Adipocyte (in vitro differentiated cells): ENCODE measurements around the gene FAM83E.

Experiments used
- DNase-seq: peaks from one replicate; pipeline ENCODE4 v3.0.0-alpha.2; 2015; ENCODE audit warnings: low read depth
- H3K27me3 ChIP-seq: replicated peaks from 2 replicates; pipeline ENCODE4 v1.7.0; 2013; ENCODE audit warnings: mild to moderate bottlenecking, low read length, moderate library complexity; ENCODE audit not compliant: control insufficient read depth, insufficient read depth
- H3K36me3 ChIP-seq: 2 replicates; pipeline ENCODE4 v1.7.0; 2013; ENCODE audit warnings: low read length, mild to moderate bottlenecking, moderate library complexity; ENCODE audit not compliant: control insufficient read depth, insufficient read depth, severe bottlenecking
- H3K4me1 ChIP-seq: 2 replicates; pipeline ENCODE4 v1.7.0; 2013; ENCODE audit warnings: mild to moderate bottlenecking, low read length, moderate library complexity; ENCODE audit not compliant: control insufficient read depth, insufficient read depth
- H3K4me3 ChIP-seq: 2 replicates; pipeline ENCODE4 v1.7.0; 2013; ENCODE audit warnings: mild to moderate bottlenecking, low read length, moderate library complexity
- H3K9ac ChIP-seq: 2 replicates; pipeline ENCODE4 v1.7.0; 2013; ENCODE audit warnings: mild to moderate bottlenecking, low read length, moderate library complexity
- H3K9me3 ChIP-seq: 2 replicates; pipeline ENCODE4 v1.7.0; 2013; ENCODE audit warnings: mild to moderate bottlenecking, low read length, moderate library complexity; ENCODE audit not compliant: control insufficient read depth

Gene FAM83E

GRCh38 chr19:48639483-48640375 lies 24.9 kb upstream of the FAM83E start:
- Histone ChIP-seq H3K27me3 (no peaks in the 10 kb centered on the region), H3K9ac (no peak overlapping the region), H3K4me1 (peaks cover 25% of the 10 kb centered on the region), H3K36me3 (no peaks in the 10 kb centered on the region), H3K4me3 (no peak overlapping the region), H3K9me3 (no peaks in the 10 kb centered on the region)
- DNase-seq, result no peak

GRCh38 chr19:48638831-48639381 lies 24.0 kb upstream of the FAM83E start:
- Histone ChIP-seq H3K27me3 (no peaks in the 10 kb centered on the region), H3K4me3 (peak overlapping the region; percentile 54), H3K9ac (peak overlapping the region; percentile 91), H3K4me1 (peaks cover 31% of the 10 kb centered on the region), H3K36me3 (no peaks in the 10 kb centered on the region), H3K9me3 (no peaks in the 10 kb centered on the region)
- no peak for DNase-seq

GRCh38 chr19:48637948-48638830 lies 23.3 kb upstream of the FAM83E start:
- peak; percentile 94 for DNase-seq
- Histone ChIP-seq H3K9me3 (no peaks in the 10 kb centered on the region), H3K4me1 (peaks cover 38% of the 10 kb centered on the region), H3K36me3 (no peaks in the 10 kb centered on the region), H3K27me3 (no peaks in the 10 kb centered on the region), H3K4me3 (peak overlapping the region; percentile 87), H3K9ac (peak overlapping the region; percentile 91)

- Histone ChIP-seq H3K9ac (peak overlapping the region; percentile 91), H3K27me3 (no peaks in the 10 kb centered on the region), H3K4me3 (peak overlapping the region; percentile 87), H3K9me3 (no peaks in the 10 kb centered on the region), H3K36me3 (no peaks in the 10 kb centered on the region), H3K4me1 (peaks cover 45% of the 10 kb centered on the region)
- DNase-seq, result peak; percentile 99
These were observed 22.6 kb upstream of the FAM83E start for GRCh38 chr19:48637449-48637947.

GRCh38 chr19:48636859-48637448 lies 22.1 kb upstream of the FAM83E start, which contains the start of gene DBP:
Gene DBP (minus strand): TSS chr19:48637379. CDS start chr19:48636994, 385 bp downstream.
- H3K4me1 ChIP-seq, result peaks cover 47% of the 10 kb centered on the region
- H3K36me3 ChIP-seq, result no peaks in the 10 kb centered on the region
- no peak for DNase-seq
- H3K4me3 ChIP-seq, result peak within 1 kb of the TSS; percentile 87
- H3K9me3 ChIP-seq, result no peaks in the 10 kb centered on the region
- peak within 1 kb of the TSS; percentile 91 for H3K9ac ChIP-seq
- no peaks in the 10 kb centered on the region for H3K27me3 ChIP-seq

- no peaks in the 10 kb centered on the region for H3K36me3 ChIP-seq
- no peaks in the 10 kb centered on the region for H3K9me3 ChIP-seq
- H3K9ac ChIP-seq, result peak overlapping the region; percentile 91
- no peaks in the 10 kb centered on the region for H3K27me3 ChIP-seq
- peak; percentile 33 for DNase-seq
- H3K4me3 ChIP-seq, result peak overlapping the region; percentile 87
- H3K4me1 ChIP-seq, result peaks cover 47% of the 10 kb centered on the region
These were observed 21.3 kb upstream of the FAM83E start for GRCh38 chr19:48635966-48636858.

GRCh38 chr19:48635263-48635965 lies 20.5 kb upstream of the FAM83E start:
- H3K27me3 ChIP-seq, result no peaks in the 10 kb centered on the region
- H3K4me1 ChIP-seq, result peaks cover 47% of the 10 kb centered on the region
- no peaks in the 10 kb centered on the region for H3K9me3 ChIP-seq
- H3K36me3 ChIP-seq, result no peaks in the 10 kb centered on the region
- H3K9ac ChIP-seq, result peak overlapping the region; percentile 82
- peak overlapping the region; percentile 87 for H3K4me3 ChIP-seq
- DNase-seq, result peak; percentile 61

GRCh38 chr19:48634424-48635262 lies 19.8 kb upstream of the FAM83E start:
- Histone ChIP-seq H3K36me3 (no peaks in the 10 kb centered on the region), H3K4me1 (peaks cover 47% of the 10 kb centered on the region), H3K9ac (peak overlapping the region; percentile 82), H3K4me3 (peak overlapping the region; percentile 79), H3K27me3 (no peaks in the 10 kb centered on the region), H3K9me3 (no peaks in the 10 kb centered on the region)
- peak; percentile 93 for DNase-seq

GRCh38 chr19:48634036-48634342 lies 19.1 kb upstream of the FAM83E start:
- no peak for DNase-seq
- Histone ChIP-seq H3K4me1 (peaks cover 47% of the 10 kb centered on the region), H3K9ac (peak overlapping the region; percentile 71), H3K36me3 (no peaks in the 10 kb centered on the region), H3K9me3 (no peaks in the 10 kb centered on the region), H3K4me3 (peak overlapping the region; percentile 62), H3K27me3 (no peaks in the 10 kb centered on the region)
